Cardiac septum (tissue), 1 donor: Measurements from ENCODE around the gene MED27. TPM values are rescaled to one million over a fixed set of nuclear protein-coding genes. Genes with fewer than 3 reads are reported as not detected.

Experiments used
- DNase-seq: peaks from one replicate; pipeline ENCODE4 v3.0.0-alpha.2; 2020; ENCODE audit warnings: low spot score
- intact Hi-C: fragments of 100-400 bp; cut with DNase I; formaldehyde crosslinking; loops from one replicate; pipeline ENCODE4 v1.14.0; 2022
- total RNA-seq: library from RNA; stranded (reverse); fragmentation: NEBNext Ultra II Directional; extraction: Animal tissue kit (Norgen Biotek cat#: 25700); gene quantifications from one replicate; pipeline ENCODE4 v1.2.1, GENCODE V29; 2021
- donor health status: DM: no; HTN: no; CAD: no.

MED27 gene
- total RNA-seq, 1 donor from 2014 or later = 19.2 TPM

DNA sequence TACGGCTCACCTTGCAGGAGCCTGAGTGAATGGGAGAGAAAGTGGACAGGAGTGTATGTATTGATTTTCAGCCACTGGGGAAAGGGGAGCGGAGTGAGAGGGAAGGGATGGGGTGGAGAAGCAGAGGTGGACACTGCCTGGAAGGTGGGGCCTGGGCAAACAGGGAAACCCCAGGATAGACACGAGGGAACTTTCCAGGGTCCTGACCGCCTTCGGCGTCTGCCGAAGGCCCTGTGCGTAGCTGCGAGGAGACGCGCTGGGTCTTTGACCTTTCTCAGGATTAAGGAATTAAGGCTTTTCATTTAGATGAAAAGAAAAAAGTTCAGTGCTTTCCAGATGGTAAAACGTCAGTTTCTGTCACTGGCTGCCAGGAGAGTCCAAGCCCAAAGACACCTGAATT is 205.2 kb downstream of the MED27 start:
- intact Hi-C loops = no loop called here
- no peak for DNase-seq

- intact Hi-C loops = no loop called here
- no peak for DNase-seq
These were observed 205.7 kb downstream of the MED27 start for GRCh38 chr9:131873891-131874440.

DNA sequence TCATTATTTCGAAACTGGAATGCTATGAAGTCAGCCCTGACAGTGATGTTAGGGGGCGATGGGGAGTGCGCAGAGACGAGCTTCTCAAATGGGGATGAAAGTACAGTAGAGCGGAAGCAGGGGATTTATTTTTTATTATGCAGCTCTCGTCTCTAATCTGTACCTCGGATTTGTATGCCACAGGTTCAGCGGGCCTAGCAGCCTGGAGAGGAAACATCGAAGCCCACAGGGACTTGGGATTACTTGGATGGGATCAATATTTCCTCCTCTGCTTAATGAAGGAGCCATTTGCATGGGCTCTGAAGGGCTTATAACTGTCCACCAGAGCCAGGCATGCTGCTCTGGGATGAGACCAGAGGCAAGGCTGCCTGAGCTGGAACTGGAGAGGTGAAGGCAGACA is 206.3 kb downstream of the MED27 start:
- no peak for DNase-seq
- intact Hi-C loops = no loop called here

GRCh38 chr9:131872702-131873101 is 207.0 kb downstream of the MED27 start:
- no peak for DNase-seq
- intact Hi-C loops = no loop called here

GRCh38 chr9:131872006-131872405 is 207.7 kb downstream of the MED27 start:
- intact Hi-C loops = no loop called here
- DNase-seq = no peak

- intact Hi-C loops = no loop called here
- no peak for DNase-seq
These were observed 209.5 kb downstream of the MED27 start for GRCh38 chr9:131870156-131870555.

DNA sequence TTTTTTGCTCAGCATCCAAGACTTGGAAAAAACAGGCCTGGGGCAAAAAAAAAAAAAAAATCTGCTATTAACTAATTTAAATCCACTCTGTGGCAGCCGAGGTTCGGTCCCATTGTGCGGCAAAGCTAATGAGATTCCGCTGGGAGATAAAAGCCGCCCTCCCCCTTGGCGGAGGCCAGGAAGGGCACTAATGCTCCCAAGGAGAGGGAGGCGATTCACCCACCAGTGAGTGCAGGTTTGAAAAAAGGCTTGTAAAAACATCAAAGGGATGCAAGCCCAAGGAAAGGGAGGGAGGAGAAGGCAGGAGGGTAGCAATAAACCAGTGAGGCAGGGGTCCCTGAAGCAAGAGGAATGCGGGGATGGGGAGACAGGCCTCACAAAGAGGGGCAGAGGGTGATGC is 210.3 kb downstream of the MED27 start:
- no peak for DNase-seq
- intact Hi-C loops = no loop called here

DNA sequence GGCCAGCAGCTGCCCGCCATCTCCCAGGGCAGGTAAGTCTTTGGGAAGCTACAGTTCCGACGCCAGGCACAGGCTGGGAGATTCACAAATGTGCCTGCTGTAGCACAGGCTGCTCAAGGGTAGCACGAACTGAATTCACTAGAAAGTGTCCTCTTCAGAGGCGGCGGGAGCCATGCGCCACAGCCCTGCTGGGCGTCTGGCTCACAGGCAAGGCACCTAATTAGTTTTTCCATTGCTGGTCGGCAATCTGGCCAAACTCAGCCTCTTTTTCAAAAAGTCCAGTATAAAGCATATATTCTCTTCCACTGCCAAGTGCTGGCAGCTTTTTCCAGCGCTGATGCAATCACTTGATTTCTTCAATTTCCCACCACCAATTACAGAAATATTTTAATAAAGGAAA is 210.9 kb downstream of the MED27 start:
- intact Hi-C loops = no loop called here
- DNase-seq = no peak

DNA sequence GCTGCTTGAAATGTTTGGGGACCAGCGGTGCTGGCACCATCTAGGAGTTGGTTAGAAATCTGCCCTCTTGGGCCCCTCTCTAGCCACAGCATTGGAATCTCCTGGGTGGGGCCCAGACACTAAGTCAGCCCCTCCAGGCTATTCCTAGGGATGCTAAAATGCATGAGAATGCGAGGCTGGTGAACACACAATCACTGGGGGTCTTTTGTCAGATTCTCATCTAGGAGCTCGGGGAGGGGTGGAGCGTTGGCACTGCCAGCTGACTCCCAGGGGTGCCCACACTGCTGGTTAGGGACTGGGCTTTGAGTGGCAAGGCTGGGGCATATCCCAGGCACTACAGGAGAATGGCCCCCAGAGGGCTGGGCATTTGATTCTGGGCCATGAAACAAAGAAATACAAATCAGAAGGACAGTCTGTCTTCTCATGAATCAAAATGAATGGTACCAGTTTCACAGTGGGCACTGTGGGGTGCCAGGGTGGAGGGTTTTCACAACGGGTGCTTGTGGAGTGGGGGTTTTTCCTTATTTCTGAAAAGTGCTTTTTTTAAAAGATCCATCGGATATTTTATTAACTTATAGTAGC is 212.0 kb downstream of the MED27 start:
- intact Hi-C loops = no loop called here

GRCh38 chr9:131865446-131866195 is 214.0 kb downstream of the MED27 start:
- intact Hi-C loops = no loop called here
- no peak for DNase-seq

More for the DNA sequence above, 212.0 kb downstream of the MED27 start:
- DNase-seq = no peak

DNA sequence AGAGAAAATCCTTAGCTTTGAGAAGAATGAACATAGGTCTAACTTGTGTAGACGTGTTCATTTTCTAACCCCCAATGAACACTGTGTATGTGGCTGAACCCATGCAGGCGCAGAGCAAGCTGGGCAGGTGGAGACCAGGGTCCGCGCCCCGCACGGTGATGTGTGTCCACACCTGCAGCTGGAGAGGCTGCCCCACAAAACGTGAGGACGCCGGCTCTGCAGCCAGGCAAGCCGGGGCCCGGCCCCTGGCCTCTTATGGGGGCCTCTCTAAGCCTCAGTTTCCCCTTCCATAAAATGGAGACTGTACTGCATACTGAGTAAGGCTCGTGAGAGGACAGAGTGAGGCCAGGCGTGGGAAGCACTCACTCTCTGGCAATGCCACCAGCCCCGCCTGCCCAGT is 215.1 kb downstream of the MED27 start:
- intact Hi-C loops = no loop called here
- DNase-seq = no peak

DNA sequence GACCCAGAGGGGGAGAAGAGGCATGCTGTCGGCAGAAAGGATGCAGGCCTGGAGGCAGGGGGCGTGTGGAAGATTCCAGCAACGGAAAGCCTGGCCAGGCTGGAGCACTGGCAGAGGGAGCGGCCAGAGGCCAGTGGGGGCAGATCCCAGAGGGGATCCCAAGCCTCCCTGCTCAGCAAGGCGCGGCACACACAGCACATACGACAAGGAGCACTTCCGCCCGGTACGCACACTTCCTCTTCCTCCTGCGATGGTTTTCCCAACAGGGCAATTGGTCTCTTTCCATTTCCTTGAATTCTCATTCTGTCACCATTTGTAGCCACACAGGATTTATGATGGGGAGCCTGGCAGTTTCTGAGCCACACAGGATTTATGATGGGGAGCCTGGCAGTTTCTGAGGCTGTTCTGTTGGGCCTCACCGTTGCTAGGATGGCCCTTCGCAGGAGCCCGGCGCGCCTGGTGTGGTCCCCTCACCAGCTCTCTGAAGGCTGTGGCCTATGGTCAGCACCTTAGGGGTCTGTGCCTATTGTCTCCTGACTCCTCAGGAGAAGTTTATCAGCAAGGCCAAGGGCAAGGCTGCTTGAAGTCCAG is 216.3 kb downstream of the MED27 start:
- no peak for DNase-seq
- intact Hi-C loops = no loop called here

GRCh38 chr9:131862261-131862660 is 217.4 kb downstream of the MED27 start:
- intact Hi-C loops = no loop called here
- DNase-seq = no peak

- no peak for DNase-seq
- intact Hi-C loops = no loop called here
These were observed 219.2 kb downstream of the MED27 start for GRCh38 chr9:131860430-131860829.

- intact Hi-C loops = no loop called here
- no peak for DNase-seq
These were observed 221.5 kb downstream of the MED27 start for GRCh38 chr9:131858147-131858546.

- intact Hi-C loops = no loop called here
- DNase-seq = no peak
These were observed 223.6 kb downstream of the MED27 start for GRCh38 chr9:131856105-131856504.

DNA sequence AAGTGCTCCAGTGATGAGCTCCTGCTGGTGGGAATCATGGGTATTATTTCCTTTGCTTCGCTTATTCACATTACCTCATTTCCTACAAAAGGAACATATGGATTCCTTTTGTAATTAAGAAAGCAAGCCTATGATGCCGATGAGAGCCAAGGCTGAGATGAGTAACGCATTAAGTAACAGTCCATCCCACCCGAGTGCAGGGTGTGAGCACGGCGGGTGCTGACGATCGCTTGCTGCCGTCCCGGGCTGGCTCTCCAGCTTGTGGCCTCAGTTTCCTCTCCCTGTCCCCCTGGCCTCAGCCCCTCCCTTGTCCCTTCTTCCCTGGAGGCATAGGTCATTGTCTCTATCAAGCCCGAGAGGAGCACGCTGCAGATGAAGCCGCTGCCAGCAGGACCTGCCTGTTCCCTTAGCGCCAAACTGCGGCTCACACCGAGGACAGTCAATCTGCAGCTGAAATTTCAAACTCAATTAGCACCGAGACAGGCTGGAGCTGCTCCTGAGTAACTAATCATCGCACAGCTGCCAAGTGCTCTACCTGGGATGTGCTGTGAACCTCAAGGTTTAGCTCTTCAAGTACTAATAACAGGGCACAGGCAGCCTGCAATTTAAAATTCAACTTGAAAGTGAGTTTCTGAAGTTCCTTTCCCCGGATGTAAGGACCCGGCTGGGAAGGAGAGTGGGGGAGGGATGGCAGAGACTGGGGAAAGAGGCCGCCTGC is 224.6 kb downstream of the MED27 start:
- DNase-seq = no peak
- intact Hi-C loops = no loop called here

DNA sequence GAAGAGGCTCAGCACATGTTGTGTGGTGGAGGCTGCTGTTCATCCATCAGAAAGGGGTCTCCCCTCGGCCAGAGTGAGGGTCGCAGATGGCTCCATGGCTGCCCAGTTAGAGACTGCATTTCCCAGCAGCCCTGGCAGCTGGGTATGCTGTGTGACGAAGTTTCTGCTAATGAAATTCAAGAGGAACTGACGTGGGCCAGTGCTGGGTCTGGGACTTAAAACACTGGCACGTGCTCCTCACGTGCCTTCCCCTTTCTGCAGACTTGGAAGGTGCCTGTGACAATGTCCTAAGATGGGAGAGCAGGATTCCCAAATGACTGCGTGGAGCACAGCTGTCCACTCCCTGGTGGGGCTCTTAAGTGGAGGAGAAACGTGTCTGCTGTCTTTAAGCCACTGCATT is 225.3 kb downstream of the MED27 start:
- no peak for DNase-seq
- intact Hi-C loops = no loop called here

DNA sequence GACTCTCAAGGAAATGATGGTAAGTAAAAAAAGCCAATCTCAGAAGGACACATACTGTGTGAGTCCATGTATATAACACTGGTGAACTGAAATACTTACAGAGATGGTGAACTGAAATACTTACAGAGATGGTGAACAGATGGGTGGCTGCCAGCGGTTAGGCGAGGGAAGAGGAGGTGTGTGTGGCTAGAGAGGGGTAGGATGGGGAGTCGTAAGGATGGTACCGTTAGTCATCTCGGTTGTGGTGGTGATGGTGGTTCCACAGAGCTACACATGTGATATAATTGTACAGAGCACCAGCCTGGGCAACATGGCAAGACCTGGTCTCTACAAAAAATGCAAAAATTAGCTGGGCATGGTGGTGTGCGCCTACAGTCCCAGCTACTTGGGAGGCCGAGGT is 226.2 kb downstream of the MED27 start:
- intact Hi-C loops = no loop called here
- no peak for DNase-seq

DNA sequence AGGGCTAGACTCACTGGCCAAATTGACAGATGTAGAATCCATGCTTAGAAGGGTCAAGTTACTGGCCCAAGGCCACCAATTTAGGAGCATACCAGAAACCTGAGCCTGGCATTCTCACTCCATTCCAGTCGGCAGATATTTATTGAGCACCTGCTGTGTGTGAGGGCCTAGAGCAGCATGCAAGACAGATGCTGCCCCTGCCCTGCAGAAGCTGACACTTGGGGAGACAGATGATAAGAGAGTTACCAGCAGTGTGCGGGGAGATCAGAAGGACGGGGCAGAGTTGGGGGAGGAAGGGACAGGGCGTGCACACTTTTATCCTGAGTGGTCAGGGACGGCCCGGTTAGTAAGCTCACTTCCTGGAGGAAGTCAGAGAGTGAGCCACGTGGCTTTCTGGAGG is 228.3 kb downstream of the MED27 start:
- no peak for DNase-seq
- intact Hi-C loops = no loop called here
